ENCODE measurements around the gene ATIC.
"Not testable (repeated sequence)": the region's sequence is repeated elsewhere in the genome, so short reads cannot be mapped to it uniquely, and the experiment has no call there.

DNA sequence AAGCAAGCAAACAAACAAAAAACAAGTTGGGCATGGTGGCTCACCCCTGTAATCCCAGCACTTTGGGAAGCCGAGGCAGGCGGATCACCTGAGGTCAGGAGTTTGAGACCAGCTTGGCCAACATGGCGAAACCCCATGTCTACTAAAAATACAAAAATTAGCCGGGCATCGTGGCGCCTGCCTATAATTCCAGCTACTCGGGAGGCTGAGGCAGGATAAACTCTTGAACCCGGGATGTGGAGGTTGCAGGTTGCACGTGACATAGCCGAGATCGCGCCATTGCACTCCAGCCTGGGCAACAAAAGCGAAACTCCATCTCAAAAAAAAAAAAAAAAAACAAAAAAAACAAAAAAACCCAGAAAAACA lies 617 bp upstream of the ATIC start:
- TF ChIP-seq POLR2A, CTCF (IDR thresholded peaks at IDR 0.05): not testable (repeated sequence)

Data from adrenal gland (tissue), 5 donors.